SKM-1 treated with dmso at 0.1 percent for 144 hours (cell line): ENCODE measurements around the gene PRKCD.

Source experiments
- DNase-seq: peaks from one replicate; lab custom pipeline; 2025; ENCODE audit not compliant: unreplicated experiment; lab: John Stamatoyannopoulos, UW

Gene PRKCD

DNA sequence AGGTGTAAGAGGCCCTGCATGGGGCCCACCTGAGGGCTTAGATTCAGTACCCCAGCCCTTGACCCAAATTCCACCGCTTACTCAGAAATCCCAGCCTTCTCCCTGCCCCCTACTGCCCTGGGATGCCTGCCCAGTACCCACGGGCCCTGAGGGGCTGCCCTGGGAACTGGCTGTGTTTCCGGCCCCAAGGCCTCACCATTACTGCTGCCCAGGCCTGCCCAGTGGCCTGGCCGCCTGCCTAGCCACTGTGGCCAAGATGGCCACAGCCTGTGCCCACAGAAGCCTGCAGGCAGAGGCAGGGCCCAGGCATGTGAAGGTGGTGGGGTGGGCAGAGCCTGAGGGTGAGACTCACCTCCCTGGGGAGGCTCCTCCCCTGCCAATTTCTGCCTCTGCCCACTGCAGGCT lies 6.1 kb upstream of the PRKCD start:
- no peak for DNase-seq

GRCh38 chr3:53155760-53156159 lies 5.2 kb upstream of the PRKCD start:
- no peak for DNase-seq

DNA sequence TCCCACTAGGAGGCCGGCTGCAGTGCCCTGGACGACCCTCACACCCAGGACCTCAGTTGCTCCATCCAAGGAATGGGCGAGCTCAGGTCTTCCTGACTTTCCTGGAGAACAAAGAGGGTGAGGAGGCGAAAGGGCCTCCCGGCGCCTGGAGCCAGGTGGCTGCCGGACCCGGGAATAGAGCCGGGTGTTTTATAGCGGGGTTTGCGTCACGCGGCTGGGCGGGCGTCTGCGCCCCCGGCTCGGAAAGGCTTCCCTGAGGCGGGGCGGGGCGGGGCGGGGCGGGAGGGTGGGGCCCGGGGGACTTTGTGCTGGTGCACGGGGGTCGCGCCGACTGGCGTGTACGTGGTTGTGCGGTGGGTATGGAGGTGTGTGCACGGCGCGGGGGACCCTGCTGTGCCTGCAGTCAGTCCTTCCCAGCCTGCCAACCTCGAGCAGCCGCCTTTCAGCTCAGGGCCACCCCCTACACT lies 4.6 kb upstream of the PRKCD start:
- DNase-seq = no peak

DNA sequence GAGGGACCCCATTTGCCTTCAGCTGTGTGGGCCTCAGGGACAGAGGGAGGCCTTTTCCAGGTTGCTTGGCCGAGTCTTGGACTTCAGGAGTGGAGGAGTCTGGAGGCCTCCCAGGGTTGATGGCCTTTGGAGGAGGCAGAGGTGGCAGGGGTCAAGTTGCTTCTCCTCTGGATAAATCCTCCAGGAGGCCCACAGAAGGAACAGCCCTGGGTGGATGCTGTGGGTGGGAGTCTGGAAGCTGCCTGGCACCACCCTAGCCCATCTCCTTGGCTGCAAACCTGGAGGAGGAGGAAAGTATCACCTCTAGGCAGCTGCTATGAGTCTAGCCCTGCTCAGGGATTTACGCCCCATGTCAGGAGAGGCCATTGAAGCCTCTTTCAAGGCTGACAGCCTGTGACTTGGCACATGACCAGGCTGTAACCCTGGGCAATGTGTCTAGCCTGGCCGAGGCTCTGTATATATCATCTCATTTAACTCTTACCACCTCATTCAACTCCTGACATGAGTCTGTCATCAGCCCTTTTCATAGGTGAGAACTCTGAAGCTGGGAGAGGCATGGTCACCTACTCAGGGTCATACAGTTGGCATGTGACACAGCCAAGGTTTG lies 2.9 kb upstream of the PRKCD start:
- no peak for DNase-seq

- DNase-seq = peak; percentile 32
Measured at GRCh38 chr3:53158765-53159155, 2.2 kb upstream of the PRKCD start.

DNA sequence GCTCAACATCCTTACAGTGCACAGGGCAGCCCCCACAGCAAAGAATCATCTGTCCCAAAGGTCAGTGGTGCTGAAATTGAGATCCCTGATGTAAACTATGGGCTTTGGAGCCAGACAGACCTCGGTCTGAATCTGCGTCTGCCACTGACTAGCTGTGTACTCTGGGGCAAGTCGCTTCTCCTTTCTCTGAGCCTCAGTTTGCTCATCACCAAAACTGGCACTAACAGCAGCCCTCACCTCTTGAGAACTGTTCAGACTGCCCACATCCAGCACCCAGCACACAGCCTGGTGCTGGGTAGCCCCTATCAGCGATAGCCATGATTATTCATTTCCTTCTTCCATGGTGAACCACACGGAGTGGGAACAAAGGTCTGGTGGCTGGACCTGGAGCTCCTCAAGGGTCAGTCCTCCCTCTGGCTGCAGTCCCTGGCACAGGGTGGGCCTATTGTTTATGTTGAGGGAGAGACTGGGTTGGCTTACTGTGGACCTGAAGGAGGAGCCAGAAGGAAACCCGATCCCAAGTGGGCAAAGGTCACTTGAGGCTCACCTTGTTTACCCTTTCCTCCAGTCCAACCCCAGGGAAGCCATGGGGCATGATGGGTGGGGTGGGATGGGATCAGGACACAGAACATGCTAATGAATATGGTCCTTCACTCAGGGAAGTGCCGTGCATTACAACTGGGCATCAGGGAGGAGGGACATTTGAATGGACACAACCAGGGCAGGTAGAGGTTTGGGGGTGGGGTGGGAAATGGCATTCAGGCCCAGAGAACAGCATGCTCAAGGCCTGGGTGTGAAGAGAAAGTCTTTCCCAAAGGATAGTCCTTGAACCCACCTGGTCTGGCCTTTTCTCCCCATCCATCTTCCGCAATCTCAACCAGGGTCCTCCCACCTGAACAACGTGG lies 1.6 kb upstream of the PRKCD start:
- no peak for DNase-seq

DNA sequence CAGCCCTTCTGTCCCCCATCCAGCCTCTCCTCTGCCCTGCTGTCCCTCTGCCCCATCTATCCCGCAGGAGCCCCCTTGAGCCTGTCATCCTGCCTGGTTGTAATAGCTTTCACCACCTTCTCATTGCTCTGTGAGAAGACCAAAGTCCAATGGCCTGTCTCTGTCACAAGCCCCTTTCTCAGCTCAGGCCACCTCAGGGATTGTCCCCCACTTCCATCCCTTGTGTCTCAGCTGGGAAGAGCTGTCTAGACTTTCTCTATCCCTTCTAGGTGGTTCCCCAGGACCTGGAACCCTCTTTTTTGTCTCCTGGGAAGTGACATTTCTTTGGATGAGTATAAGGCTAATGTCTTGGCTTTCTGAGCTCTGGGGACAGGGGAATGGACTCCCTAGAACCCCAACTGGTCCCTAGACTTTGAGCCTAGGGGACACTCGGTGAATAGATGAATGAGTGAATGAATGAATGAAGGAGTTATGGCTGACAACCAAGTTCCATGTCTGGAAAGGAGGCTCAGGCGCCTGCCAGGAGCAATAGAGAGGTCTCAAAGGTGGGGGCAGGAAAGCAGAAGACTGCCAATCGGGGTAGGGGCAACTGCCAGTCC lies 849 bp upstream of the PRKCD start:
- no peak for DNase-seq

DNA sequence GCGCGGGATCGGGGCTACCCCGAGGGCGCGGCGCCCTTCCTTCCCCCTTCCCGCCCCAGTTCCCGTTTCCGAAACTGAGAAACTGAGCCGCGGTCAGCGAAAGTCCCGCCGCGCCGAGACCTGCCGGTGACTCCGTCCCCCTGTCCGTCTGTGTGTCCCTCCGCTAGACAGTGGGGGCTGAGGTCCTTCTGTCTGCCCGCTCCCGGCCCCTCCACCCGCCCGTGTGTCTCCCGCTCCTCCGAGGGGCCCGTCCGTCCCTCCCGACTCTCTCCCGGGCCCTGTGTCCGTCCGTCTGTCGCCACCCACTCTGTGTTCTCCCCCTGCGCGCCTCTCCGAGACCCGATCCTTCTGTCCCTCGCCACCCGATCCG lies 426 bp downstream of the PRKCD start:
- no peak for DNase-seq

DNA sequence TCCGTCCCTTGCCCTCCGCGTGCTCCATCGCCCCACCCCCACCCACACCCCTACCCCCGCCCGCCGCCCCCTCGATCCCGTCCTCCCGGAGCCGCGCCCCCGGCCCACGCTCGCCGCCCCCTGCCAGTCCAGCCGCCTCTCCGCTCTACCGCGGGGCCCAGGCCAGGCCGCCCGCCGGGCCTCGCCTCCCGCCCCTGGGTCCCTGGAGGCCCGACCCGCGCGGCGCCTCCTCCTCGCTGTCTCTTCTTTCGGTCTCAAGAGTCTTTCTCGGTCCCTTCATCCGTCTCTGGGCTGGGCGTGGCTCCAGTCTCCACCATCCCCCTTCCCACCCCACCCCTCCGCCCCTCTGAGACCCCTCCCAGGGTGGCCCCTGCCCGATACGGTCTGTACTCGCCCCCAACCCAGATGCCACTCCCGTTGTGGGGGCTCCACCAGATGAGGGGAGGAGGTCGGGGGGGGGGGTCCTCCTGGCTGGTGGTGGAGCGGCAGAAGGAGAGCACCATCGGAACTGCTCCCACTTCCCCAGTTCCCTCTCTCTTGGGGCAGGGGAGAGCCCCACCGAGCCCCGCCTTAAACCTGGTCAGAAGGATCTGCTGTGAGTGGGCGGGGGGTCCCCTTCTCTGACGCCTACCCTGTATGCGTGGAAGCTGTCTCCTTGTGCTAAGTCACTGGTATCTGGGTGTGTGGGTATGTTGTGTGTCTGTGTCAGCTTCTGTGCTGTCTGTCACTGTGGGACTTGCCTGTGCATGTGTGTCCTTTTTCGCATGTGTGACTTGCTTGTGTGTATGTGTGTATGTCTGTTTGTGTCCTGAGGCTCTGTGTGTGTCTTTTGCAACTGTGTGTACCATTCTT lies 1.0 kb downstream of the PRKCD start:
- DNase-seq = no peak

DNA sequence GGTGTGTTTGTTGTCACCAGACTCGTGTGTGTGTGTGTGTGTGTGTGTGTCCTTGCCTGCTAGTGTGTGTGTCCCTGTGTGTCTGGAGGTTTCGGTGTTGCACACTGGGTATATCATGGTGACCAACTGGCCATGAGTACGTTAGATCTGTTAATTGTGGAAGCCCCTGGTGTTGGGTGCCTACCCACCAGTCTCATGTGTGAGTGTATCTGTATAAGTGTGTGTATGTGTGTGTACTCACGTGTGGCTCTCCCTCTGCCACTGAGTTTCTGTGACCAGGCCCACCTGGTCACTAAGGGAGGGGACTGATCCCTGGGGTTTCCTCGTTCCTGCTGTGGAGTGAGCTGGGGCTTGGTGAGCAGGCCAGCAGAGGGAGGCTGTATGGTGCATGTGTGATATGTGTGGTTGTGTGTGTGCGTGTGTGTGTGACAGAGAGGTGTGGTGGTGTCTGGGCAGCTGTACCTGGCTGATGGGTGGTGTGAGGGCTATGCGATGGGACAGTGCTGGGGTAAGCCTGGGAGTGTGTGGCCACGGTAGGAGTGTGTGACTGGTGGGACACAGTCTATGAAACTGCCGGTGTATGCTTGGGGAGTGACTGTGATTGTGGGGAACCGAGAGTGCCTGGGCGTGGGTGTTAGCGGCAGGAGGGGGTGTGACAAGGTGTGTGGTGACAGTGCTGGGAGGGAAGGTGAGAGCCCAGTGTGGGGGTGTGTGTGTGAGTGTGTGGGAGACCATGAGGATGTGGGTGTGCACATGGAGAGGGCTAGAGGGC lies 1.8 kb downstream of the PRKCD start:
- DNase-seq = no peak

GRCh38 chr3:53163444-53164387 lies 2.7 kb downstream of the PRKCD start:
- no peak for DNase-seq

GRCh38 chr3:53164911-53165310 lies 3.9 kb downstream of the PRKCD start:
- DNase-seq = no peak

GRCh38 chr3:53166206-53166605 lies 5.2 kb downstream of the PRKCD start:
- DNase-seq = no peak

DNA sequence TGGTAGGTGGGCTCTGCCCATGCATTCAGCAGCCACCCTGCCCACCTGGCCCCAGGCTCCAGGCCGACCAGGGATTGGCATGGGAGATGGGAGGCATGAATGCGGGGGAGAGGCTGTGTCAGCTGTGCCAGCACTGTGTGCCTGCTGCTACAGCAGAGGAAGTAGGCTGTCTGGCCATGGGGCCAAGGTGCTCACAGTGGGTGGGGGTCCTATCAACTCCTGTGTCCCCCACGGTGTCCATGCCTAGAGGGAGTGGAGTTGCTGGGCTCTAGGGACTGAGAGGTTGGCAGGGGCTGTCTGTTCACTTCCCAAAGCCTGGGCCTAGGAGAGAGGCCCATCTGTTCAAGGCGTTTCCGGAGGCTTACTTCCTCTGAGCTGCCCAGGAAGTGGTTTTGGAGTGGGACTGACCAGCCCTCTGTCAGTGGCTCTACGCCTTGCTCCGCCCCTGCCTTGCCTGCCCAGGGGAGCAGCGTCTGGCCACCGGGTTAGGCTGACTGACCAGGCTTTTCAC lies 5.8 kb downstream of the PRKCD start:
- DNase-seq = peak; percentile 92

DNA sequence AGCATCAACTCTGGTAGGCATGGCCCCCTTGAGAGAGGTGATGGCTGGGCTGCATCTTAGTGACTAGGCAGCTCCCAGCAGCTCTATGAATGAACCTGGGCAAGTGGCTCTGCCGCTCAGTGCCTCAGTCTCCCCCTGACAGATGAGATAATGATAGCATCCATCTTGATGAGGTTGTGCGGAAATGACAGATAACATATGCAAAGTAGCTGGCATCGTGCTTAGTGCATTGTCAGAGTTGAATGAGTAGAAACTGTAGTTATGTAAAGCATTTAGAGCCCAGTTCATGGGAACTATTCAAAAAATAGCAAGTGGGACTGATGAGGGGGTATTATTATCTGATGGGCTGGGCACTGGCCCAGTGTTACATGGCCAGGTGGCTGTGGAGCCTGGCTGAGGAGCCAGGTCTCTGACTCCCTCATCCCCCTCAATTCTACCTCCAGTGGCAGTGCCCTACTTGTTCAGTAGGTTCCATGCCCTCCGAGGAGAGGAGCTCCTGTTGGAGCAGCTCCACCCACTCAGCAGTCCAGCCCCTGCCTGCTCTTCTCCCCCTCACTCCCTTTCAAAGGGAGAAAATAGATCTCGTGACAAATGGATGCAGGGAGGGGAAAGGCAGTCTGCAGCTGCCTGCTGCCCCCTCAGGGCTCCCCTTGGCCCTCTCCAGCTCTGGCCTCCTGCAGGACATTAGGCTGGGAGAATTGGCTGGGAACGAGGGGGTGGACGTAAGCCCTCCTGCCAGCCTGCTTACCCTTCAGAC lies 6.6 kb downstream of the PRKCD start:
- no peak for DNase-seq

GRCh38 chr3:53168175-53168923 lies 7.3 kb downstream of the PRKCD start:
- no peak for DNase-seq

- DNase-seq = peak; percentile 82
Measured at GRCh38 chr3:53169045-53169831, 8.2 kb downstream of the PRKCD start.
